GM23248 (cell line): Measurements from ENCODE around the gene ENAH. TPM values are rescaled to one million over a fixed set of nuclear protein-coding genes. Genes with fewer than 3 reads are reported as not detected.
A peak's percentile ranks its signal among the peaks of the same experiment; 100 is the strongest.

Experiments
- DNase-seq: peaks from one replicate; pipeline ENCODE4 v3.0.0-alpha.2; 2015
- H2AFZ ChIP-seq: fragments of 200-600 bp; sonication (generic); 2 replicates; pipeline ENCODE4 v1.6.1; 2016; ENCODE audit warnings: antibody characterized with exemption
- H3F3A ChIP-seq: fragments of 200-600 bp; sonication (generic); 2 replicates; pipeline ENCODE4 v1.6.1; 2016; ENCODE audit warnings: mild to moderate bottlenecking, antibody characterized with exemption, mixed run types; ENCODE audit not compliant: insufficient read depth
- H3K27ac ChIP-seq: fragments of 200-600 bp; sonication (generic); 2 replicates; pipeline ENCODE4 v1.5.1; 2016; ENCODE audit warnings: mild to moderate bottlenecking
- H3K27me3 ChIP-seq: fragments of 200-600 bp; sonication (generic); replicated peaks from 2 replicates; pipeline ENCODE4 v1.6.1; 2016; ENCODE audit warnings: mild to moderate bottlenecking; ENCODE audit not compliant: insufficient read depth
- H3K36me3 ChIP-seq: fragments of 200-600 bp; sonication (generic); 2 replicates; pipeline ENCODE4 v1.6.1; 2016; ENCODE audit warnings: low read depth, mild to moderate bottlenecking
- H3K4me1 ChIP-seq: fragments of 200-600 bp; sonication (generic); 2 replicates; pipeline ENCODE4 v1.6.1; 2016; ENCODE audit warnings: mild to moderate bottlenecking; ENCODE audit not compliant: insufficient read depth
- H3K4me2 ChIP-seq: fragments of 200-600 bp; sonication (generic); one replicate; pipeline ENCODE4 v1.6.1; 2016; ENCODE audit warnings: mild to moderate bottlenecking; ENCODE audit not compliant: unreplicated experiment
- H3K4me3 ChIP-seq: fragments of 200-600 bp; sonication (generic); 2 replicates; pipeline ENCODE4 v1.5.1; 2016; ENCODE audit warnings: mild to moderate bottlenecking
- H3K79me2 ChIP-seq: fragments of 200-600 bp; sonication (generic); 2 replicates; pipeline ENCODE4 v1.6.1; 2016; ENCODE audit warnings: mild to moderate bottlenecking; ENCODE audit not compliant: insufficient read depth
- H3K9ac ChIP-seq: fragments of 200-600 bp; sonication (generic); 2 replicates; pipeline ENCODE4 v1.6.1; 2016; ENCODE audit warnings: mild to moderate bottlenecking
- H3K9me2 ChIP-seq: fragments of 200-600 bp; sonication (generic); 2 replicates; pipeline ENCODE4 v1.6.1; 2016; ENCODE audit warnings: mixed run types, mild to moderate bottlenecking, moderate library complexity; ENCODE audit not compliant: insufficient read depth
- H3K9me3 ChIP-seq: fragments of 200-600 bp; sonication (generic); one replicate; pipeline ENCODE4 v1.6.1; 2017; ENCODE audit warnings: low read depth
- H4K20me1 ChIP-seq: fragments of 200-600 bp; sonication (generic); 2 replicates; pipeline ENCODE4 v1.6.0; 2016; ENCODE audit not compliant: insufficient read depth
- EZH2 ChIP-seq: fragments of 200-600 bp; sonication (generic); IDR thresholded peaks from 2 replicates; pipeline ENCODE4 v1.6.1; 2018; ENCODE audit warnings: antibody characterized with exemption, mild to moderate bottlenecking; ENCODE audit not compliant: insufficient read depth, poor library complexity, severe bottlenecking
- EZH2phosphoT487 ChIP-seq: fragments of 200-600 bp; sonication (generic); IDR thresholded peaks from 2 replicates; pipeline ENCODE4 v1.6.1; 2018; ENCODE audit warnings: antibody characterized with exemption, moderate library complexity, mild to moderate bottlenecking, low read depth; ENCODE audit not compliant: insufficient read depth
- WGBS, 2 experiments: methylation state at CpG; one replicate each; pipeline ENCODE4 v1.1.6; 2015 to 2017; ENCODE audit warnings: low lambda C conversion rate in 2 of 2, low coverage in 1 of 2; ENCODE audit errors: missing lambda C conversion rate in 2 of 2; 5-methylcytosine and 5-hydroxymethylcytosine counted together
- in situ Hi-C: fragments of 300-500 bp; cut with MboI; formaldehyde crosslinking; loops from 2 replicates; pipeline ENCODE4 v1.15.0; 2020
- polyA plus RNA-seq: library from polyadenylated mRNA; unstranded; fragments of >200 nt; fragmentation: Nextera tagmentation; extraction: Ambion mirVana; gene quantifications from 2 replicates; pipeline ENCODE4 v1.2.1, GENCODE V29; 2016
- total RNA-seq: library from RNA; depleted of rRNA; stranded (reverse); fragments of >200 nt; shearing (Covaris generic); gene quantifications from 2 replicates; pipeline ENCODE4 v1.2.3, GENCODE V29; 2014

Gene ENAH
- total and polyA plus RNA-seq, 2 experiments from 2014 or later = 40.1 to 125 TPM

DNA sequence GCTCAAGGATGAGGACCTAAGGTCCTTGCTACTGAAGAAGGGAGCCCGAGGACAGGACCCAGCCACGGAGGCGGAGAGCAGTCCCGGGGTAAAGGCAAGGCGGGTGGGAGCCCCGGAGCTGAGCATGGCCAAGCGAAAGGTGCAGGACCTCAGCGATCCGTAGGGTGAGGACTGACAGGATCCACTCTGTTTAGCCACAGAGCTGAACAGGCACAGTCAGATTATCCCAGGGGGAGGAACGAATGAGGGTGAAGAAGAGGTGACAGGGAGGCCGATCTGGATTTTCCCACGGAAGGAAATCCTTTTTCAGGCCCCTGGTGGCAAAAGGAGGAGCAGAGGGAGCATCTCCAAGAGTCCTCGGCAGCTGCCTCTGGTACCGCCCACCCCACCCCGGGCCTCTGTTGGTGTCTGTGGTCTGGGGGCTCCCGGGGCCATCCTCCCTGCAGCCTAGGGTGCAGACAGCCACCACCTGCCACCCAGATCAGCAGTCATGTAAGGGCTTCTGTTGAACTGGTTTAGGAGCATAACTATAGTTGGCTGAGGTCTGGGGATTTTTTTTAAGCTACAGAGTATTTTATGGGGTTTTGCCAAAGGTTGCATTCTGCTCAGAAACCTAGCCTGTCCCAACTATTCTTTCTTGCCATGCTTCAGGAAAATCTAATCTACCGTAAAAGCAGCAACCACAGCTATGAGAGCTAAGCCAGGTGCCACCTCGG, 192.7 kb downstream of the ENAH start:
- Histone ChIP-seq H3F3A (peaks cover 4% of the 10 kb centered on the region; the same call in 1 of the 2 replicates), H3K27ac (no peak overlapping the region), H3K9ac (no peak overlapping the region), H3K4me2 (no peak overlapping the region), H3K27me3 (no peaks in the 10 kb centered on the region), H4K20me1 (no peaks in the 10 kb centered on the region), H3K4me3 (no peak overlapping the region), H3K9me3 (no peaks in the 10 kb centered on the region), H3K4me1 (peaks cover 22% of the 10 kb centered on the region), H3K36me3 (no peaks in the 10 kb centered on the region), H3K79me2 (no peaks in the 10 kb centered on the region), H2AFZ (no peak overlapping the region), H3K9me2 (no peaks in the 10 kb centered on the region)
- in situ Hi-C loops = no loop called here
- TF ChIP-seq EZH2phosphoT487 (no peak), EZH2 (no peak)
- peak; percentile 39 for DNase-seq
- WGBS, 2 experiments = 59 to 60% methylated on average over 15 to 18 of the region's 18 CpGs

DNA sequence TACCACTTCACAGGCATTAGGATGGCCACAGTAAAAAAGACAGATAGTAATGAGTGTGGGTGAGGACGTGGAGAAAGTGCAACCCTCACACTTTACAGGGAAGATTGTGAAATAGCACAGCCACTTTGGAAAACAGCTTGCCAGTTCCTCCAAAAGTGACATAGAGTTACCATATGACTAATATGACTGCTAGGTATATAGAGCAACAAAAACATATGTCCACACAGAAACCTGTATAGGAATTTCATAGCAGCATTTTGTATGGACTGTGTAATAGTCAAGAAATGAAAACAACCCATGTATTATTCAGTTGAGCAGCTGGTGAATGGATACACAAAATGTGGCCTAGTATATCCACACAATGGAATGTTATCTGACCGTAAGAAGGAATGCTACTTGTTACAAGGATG, 194.7 kb downstream of the ENAH start:
- Histone ChIP-seq H3K4me3 (no peak overlapping the region), H3F3A (peaks cover 24% of the 10 kb centered on the region), H4K20me1 (no peaks in the 10 kb centered on the region), H3K4me1 (peaks cover 33% of the 10 kb centered on the region), H3K9me3 (no peaks in the 10 kb centered on the region), H3K9me2 (no peaks in the 10 kb centered on the region), H3K27me3 (no peaks in the 10 kb centered on the region), H3K79me2 (no peaks in the 10 kb centered on the region), H3K9ac (no peak overlapping the region), H3K36me3 (no peaks in the 10 kb centered on the region), H2AFZ (no peak overlapping the region), H3K27ac (no peak overlapping the region), H3K4me2 (no peak overlapping the region)
- DNase-seq = peak; percentile 56
- in situ Hi-C loops = no loop called here
- WGBS, 2 experiments = 39 to 43% methylated on average over 2 of the region's 2 CpGs
- no peak for TF ChIP-seq EZH2phosphoT487
- TF ChIP-seq EZH2 = no peak

DNA sequence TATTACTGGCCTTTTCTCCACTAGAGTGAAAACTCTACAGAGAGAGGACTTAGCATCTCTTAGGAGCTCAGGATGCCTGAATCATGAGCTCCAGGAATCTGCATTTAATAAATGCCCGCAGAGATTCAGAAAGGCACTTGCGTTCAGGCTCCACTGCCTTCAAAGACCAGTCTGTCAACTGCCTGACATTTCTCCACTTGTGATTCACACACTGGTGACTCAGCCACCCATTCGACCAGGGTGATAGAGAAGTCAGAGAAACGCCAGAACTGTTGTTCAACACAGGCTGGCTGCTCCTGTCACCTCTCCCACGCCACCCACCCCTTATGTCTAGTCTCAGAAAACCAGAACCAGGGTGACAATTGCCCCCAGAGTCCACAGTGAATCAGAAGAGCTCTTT, 198.2 kb downstream of the ENAH start:
- peak overlapping the region; percentile 27 for H3K4me2 ChIP-seq
- in situ Hi-C loops = no loop called here
- no peaks in the 10 kb centered on the region for H4K20me1 ChIP-seq
- H3K9me2 ChIP-seq = no peaks in the 10 kb centered on the region
- no peaks in the 10 kb centered on the region for H3K27me3 ChIP-seq
- H3K4me1 ChIP-seq = peaks cover 20% of the 10 kb centered on the region
- 3 to 6% methylated on average over 5 of the region's 5 CpGs for whole genome bisulfite sequencing, 2 experiments
- no peaks in the 10 kb centered on the region for H3K9me3 ChIP-seq
- peaks cover 24% of the 10 kb centered on the region for H3F3A ChIP-seq
- H3K79me2 ChIP-seq = no peaks in the 10 kb centered on the region
- H3K9ac ChIP-seq = no peak overlapping the region
- DNase-seq = peak; percentile 92
- peak overlapping the region; percentile 5; the same call in 1 of the 2 replicates for H3K4me3 ChIP-seq
- H3K27ac ChIP-seq = peak overlapping the region; percentile 12; the same call in 1 of the 2 replicates
- no peak overlapping the region for H2AFZ ChIP-seq
- no peak for TF ChIP-seq EZH2phosphoT487
- no peak for TF ChIP-seq EZH2
- no peaks in the 10 kb centered on the region for H3K36me3 ChIP-seq

DNA sequence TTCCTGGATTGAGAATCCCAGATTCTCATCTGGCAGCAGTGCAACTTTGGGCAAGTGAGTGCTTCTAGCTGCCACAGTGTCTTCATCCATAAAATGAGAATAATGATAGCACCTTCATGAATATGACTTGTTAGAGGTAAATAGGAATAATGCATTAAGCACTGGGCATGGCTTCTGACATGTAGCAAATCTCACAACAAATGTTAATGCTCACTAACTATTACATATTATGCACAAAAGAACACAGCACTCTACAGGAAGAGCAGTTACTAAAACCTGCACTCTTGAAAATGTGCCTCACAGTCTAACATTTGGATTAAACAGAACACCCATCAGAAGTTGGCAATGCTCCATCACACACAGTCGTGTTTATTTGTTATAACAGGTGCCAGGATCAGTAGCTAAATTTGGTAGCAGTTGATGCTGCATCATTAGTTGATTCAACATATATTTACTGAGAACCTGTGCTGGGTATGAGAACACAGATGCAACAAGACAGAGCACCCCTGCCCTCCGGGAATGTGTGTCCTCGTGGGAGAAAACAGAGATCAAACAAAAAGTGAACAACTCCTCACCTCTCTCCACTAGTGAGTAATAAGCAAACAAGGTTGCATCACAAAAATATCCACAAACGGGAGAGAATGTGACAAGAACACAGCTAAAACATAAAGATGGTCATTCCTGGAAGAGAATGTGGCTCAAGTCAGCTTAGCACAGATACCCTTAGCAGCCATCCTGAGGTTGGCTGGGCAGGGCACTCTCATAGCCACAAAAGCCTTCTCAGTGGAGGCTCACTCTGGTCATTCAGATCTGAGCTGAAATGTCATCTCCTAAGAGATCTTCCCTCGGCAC, 198.9 kb downstream of the ENAH start:
- Histone ChIP-seq H4K20me1 (no peaks in the 10 kb centered on the region), H2AFZ (no peak overlapping the region), H3K4me3 (no peak overlapping the region; the same call in 1 of the 2 replicates), H3K27me3 (no peaks in the 10 kb centered on the region), H3K9me2 (no peaks in the 10 kb centered on the region), H3F3A (peaks cover 24% of the 10 kb centered on the region), H3K9ac (no peak overlapping the region), H3K36me3 (no peaks in the 10 kb centered on the region), H3K4me1 (peaks cover 13% of the 10 kb centered on the region), H3K79me2 (no peaks in the 10 kb centered on the region), H3K9me3 (no peaks in the 10 kb centered on the region), H3K27ac (peak overlapping the region; percentile 12; the same call in 1 of the 2 replicates), H3K4me2 (peak overlapping the region; percentile 27)
- peak; percentile 36 for DNase-seq
- 51 to 53% methylated on average over 5 of the region's 5 CpGs for WGBS, 2 experiments
- in situ Hi-C loops = no loop called here
- TF ChIP-seq EZH2phosphoT487 = no peak
- TF ChIP-seq EZH2 = no peak
